H1 (cell line): ENCODE measurements around the gene EIPR1. TPM values are rescaled to one million over a fixed set of nuclear protein-coding genes. Genes with fewer than 3 reads are reported as not detected.

Experiments used
- CTCF ChIA-PET: fragments of 300-600 bp; sonication (Branson Sonifier 250); formaldehyde crosslinking; loops from one replicate; lab custom pipeline; 2021; ENCODE audit not compliant: partially characterized antibody; lab: Charles Lee
- POLR2A ChIA-PET: fragments of 300-600 bp; sonication (Branson Sonifier 250); formaldehyde crosslinking; loops from one replicate; lab custom pipeline; 2021; ENCODE audit warnings: inconsistent platforms; ENCODE audit not compliant: partially characterized antibody; lab: Charles Lee
- DNase-seq, 2 experiments: peaks; one replicate each; pipeline versions ENCODE4 v3.0.0 to v3.0.0-alpha.2; 2010 to 2022; ENCODE audit warnings: low spot score in 2 of 2, low read depth in 1 of 2, mixed read lengths in 1 of 2
- FAIRE-seq: peaks from 2 replicates; lab custom pipeline; 2011; peaks lifted over from hg19 to GRCh38; lab: Jason Lieb, UNC
- H2AFZ ChIP-seq: 2 replicates; pipeline ENCODE4 v1.8.1; 2012; ENCODE audit warnings: low read length, inconsistent platforms
- H2AK5ac ChIP-seq: 2 replicates; pipeline ENCODE4 v1.6.1; 2013; ENCODE audit warnings: low read depth, low read length
- H2BK120ac ChIP-seq: replicated peaks from 2 replicates; pipeline ENCODE3; 2013; ENCODE audit warnings: low read depth, low read length, inconsistent platforms
- H2BK12ac ChIP-seq: 2 replicates; pipeline ENCODE4 v1.6.1; 2013; ENCODE audit warnings: low read depth, low read length
- H2BK15ac ChIP-seq: 2 replicates; pipeline ENCODE4 v1.6.1; 2013; ENCODE audit warnings: low read length
- H2BK20ac ChIP-seq: 2 replicates; pipeline ENCODE4 v1.6.1; 2013; ENCODE audit warnings: low read length
- H2BK5ac ChIP-seq: 2 replicates; pipeline ENCODE4 v1.6.1; 2013; ENCODE audit warnings: low read depth, low read length
- H3K14ac ChIP-seq: 2 replicates; pipeline ENCODE4 v1.6.1; 2013; ENCODE audit warnings: inconsistent platforms; ENCODE audit not compliant: insufficient read length
- H3K18ac ChIP-seq: 2 replicates; pipeline ENCODE4 v1.6.1; 2013; ENCODE audit warnings: low read length; ENCODE audit errors: extremely low read depth
- H3K23ac ChIP-seq: 2 replicates; pipeline ENCODE4 v1.6.1; 2013; ENCODE audit warnings: inconsistent platforms; ENCODE audit not compliant: insufficient read length
- H3K23me2 ChIP-seq: 2 replicates; pipeline ENCODE4 v1.6.1; 2013; ENCODE audit warnings: low read depth, low read length
- H3K27ac ChIP-seq: 2 replicates; pipeline ENCODE4 v1.6.1; 2011; ENCODE audit warnings: low read depth, low read length, inconsistent platforms
- H3K27me3 ChIP-seq, 4 experiments: replicated peaks in 1 of 4; 1 replicate in 1 of 4; 2 replicates in 3 of 4; pipeline versions ENCODE4 v1.6.1 to v1.8.1; 2011 to 2013; ENCODE audit warnings: low read length in 3 of 4, mild to moderate bottlenecking in 3 of 4, inconsistent platforms in 2 of 4, mixed read lengths in 2 of 4, moderate library complexity in 1 of 4; ENCODE audit not compliant: control insufficient read depth in 3 of 4, insufficient read depth in 3 of 4; ENCODE audit errors: extremely low read depth in 1 of 4
- H3K36me3 ChIP-seq, 4 experiments: 2 replicates each; pipeline versions ENCODE4 v1.6.1 to v1.8.1; 2011 to 2013; ENCODE audit warnings: mild to moderate bottlenecking in 4 of 4, low read length in 3 of 4, moderate library complexity in 2 of 4, control low read depth in 1 of 4, inconsistent platforms in 1 of 4; ENCODE audit not compliant: insufficient read depth in 4 of 4, control insufficient read depth in 2 of 4
- H3K4ac ChIP-seq: replicated peaks from 2 replicates; pipeline ENCODE3; 2013; ENCODE audit warnings: low read length, low read depth, mixed read lengths, inconsistent platforms; ENCODE audit not compliant: insufficient read length
- H3K4me1 ChIP-seq, 4 experiments: replicated peaks in 1 of 4; 1 replicate in 1 of 4; 2 replicates in 3 of 4; pipeline versions ENCODE4 v1.6.1 to v1.8.1; 2011 to 2013; ENCODE audit warnings: low read length in 3 of 4, inconsistent platforms in 2 of 4, mixed read lengths in 1 of 4; ENCODE audit not compliant: insufficient read depth in 4 of 4, control insufficient read depth in 3 of 4
- H3K4me2 ChIP-seq, 2 experiments: 2 replicates each; pipeline versions ENCODE4 v1.6.1 to v1.8.1; 2011 to 2013; ENCODE audit warnings: low read depth in 2 of 2, low read length in 2 of 2, control low read depth in 1 of 2, inconsistent platforms in 1 of 2, mild to moderate bottlenecking in 1 of 2; ENCODE audit not compliant: insufficient read depth in 1 of 2
- H3K4me3 ChIP-seq, 4 experiments: fragments of 200-600, 300-600 bp in 1 of 4; sonication (generic), shearing (Covaris generic), sonication (Bioruptor Twin) in 1 of 4; 2 replicates each; pipeline versions ENCODE4 v1.5.1 to v1.8.1; 2011 to 2016; ENCODE audit warnings: low read length in 4 of 4, low read depth in 3 of 4, control low read depth in 2 of 4, inconsistent platforms in 2 of 4, mild to moderate bottlenecking in 2 of 4, mixed read lengths in 1 of 4, moderate library complexity in 1 of 4; ENCODE audit not compliant: insufficient read depth in 2 of 4; ENCODE audit errors: extremely low read depth in 1 of 4
- H3K56ac ChIP-seq: replicated peaks from 2 replicates; pipeline ENCODE3; 2013; ENCODE audit warnings: low read depth, mild to moderate bottlenecking, mixed read lengths, low read length, inconsistent platforms; ENCODE audit not compliant: insufficient read length
- H3K79me1 ChIP-seq: 2 replicates; pipeline ENCODE4 v1.6.1; 2013; ENCODE audit warnings: low read depth, low read length, control low read depth
- H3K79me2 ChIP-seq, 2 experiments: 2 replicates each; pipeline versions ENCODE4 v1.6.1 to v1.8.1; 2012 to 2013; ENCODE audit warnings: low read length in 2 of 2, mild to moderate bottlenecking in 2 of 2, inconsistent platforms in 1 of 2; ENCODE audit not compliant: insufficient read depth in 2 of 2, control insufficient read depth in 1 of 2
- H3K9ac ChIP-seq, 4 experiments: replicated peaks in 1 of 4; 1 replicate in 1 of 4; 2 replicates in 3 of 4; pipeline versions ENCODE4 v1.6.1 to v1.8.1; 2011 to 2013; ENCODE audit warnings: low read depth in 3 of 4, low read length in 3 of 4, control low read depth in 2 of 4, mild to moderate bottlenecking in 2 of 4, moderate library complexity in 2 of 4, inconsistent platforms in 1 of 4; ENCODE audit errors: extremely low read depth in 1 of 4
- H3K9me3 ChIP-seq, 2 experiments: 2 replicates each; pipeline versions ENCODE4 v1.6.1 to v1.8.1; 2012 to 2013; ENCODE audit warnings: mild to moderate bottlenecking in 2 of 2, moderate library complexity in 2 of 2, control low read depth in 1 of 2, inconsistent platforms in 1 of 2, low read depth in 1 of 2, low read length in 1 of 2, mixed read lengths in 1 of 2; ENCODE audit not compliant: insufficient read depth in 2 of 2
- H4K20me1 ChIP-seq, 2 experiments: replicated peaks in 1 of 2; 2 replicates each; pipeline versions ENCODE3 to v1.8.1; 2011 to 2013; ENCODE audit warnings: inconsistent platforms in 2 of 2, low read length in 2 of 2, mild to moderate bottlenecking in 1 of 2; ENCODE audit not compliant: insufficient read depth in 2 of 2, control insufficient read depth in 1 of 2
- H4K5ac ChIP-seq: 2 replicates; pipeline ENCODE4 v1.6.1; 2013; ENCODE audit warnings: low read length, low read depth, mixed read lengths, inconsistent platforms; ENCODE audit not compliant: insufficient read length
- H4K8ac ChIP-seq: 2 replicates; pipeline ENCODE4 v1.8.0; 2013; ENCODE audit warnings: mild to moderate bottlenecking, moderate library complexity, low read length, inconsistent platforms; ENCODE audit not compliant: insufficient read depth; ENCODE audit errors: extremely low read depth
- H4K91ac ChIP-seq: replicated peaks from 2 replicates; pipeline ENCODE3; 2013; ENCODE audit warnings: low read length, mixed read lengths, inconsistent platforms; ENCODE audit not compliant: insufficient read length
- ASH2L ChIP-seq: fragments of 200-600, 300-600 bp; sonication (generic); IDR thresholded peaks from one replicate; pipeline ENCODE4 v1.7.1; 2017; ENCODE audit warnings: low read length
- CEBPB ChIP-seq: IDR thresholded peaks from 2 replicates; pipeline ENCODE4 v1.6.1; 2012; ENCODE audit warnings: low read depth, low read length
- CHD1 ChIP-seq: IDR thresholded peaks from 2 replicates; pipeline ENCODE4 v1.6.1; 2012; ENCODE audit warnings: low read depth, low read length, improper control_type of control experiment
- CHD2 ChIP-seq: IDR thresholded peaks from 2 replicates; pipeline ENCODE4 v1.6.1; 2012; ENCODE audit warnings: low read length, improper control_type of control experiment
- CTBP2 ChIP-seq: IDR thresholded peaks from 2 replicates; pipeline ENCODE4 v1.7.0; 2011; ENCODE audit warnings: borderline replicate concordance, mild to moderate bottlenecking, moderate library complexity, mixed read lengths, low read length; ENCODE audit not compliant: insufficient read depth, insufficient read length
- EGR1 ChIP-seq: IDR thresholded peaks from 2 replicates; pipeline ENCODE4 v1.6.1; 2011; ENCODE audit warnings: low read depth, low read length, borderline replicate concordance
- GTF2F1 ChIP-seq: IDR thresholded peaks from 2 replicates; pipeline ENCODE4 v1.6.1; 2012; ENCODE audit warnings: low read depth, low read length, improper control_type of control experiment, borderline replicate concordance
- JUND ChIP-seq: IDR thresholded peaks from 2 replicates; pipeline ENCODE4 v1.6.1; 2011; ENCODE audit warnings: mild to moderate bottlenecking, improper control_type of control experiment, low read length
- RXRA ChIP-seq: IDR thresholded peaks from 2 replicates; pipeline ENCODE4 v1.6.1; 2011; ENCODE audit warnings: low read depth, mild to moderate bottlenecking, low read length, moderate library complexity; ENCODE audit not compliant: insufficient read depth
- SP4 ChIP-seq: IDR thresholded peaks from 2 replicates; pipeline ENCODE4 v1.6.1; 2012; ENCODE audit warnings: low read length, inconsistent platforms
- TAF1 ChIP-seq: IDR thresholded peaks from 2 replicates; pipeline ENCODE4 v1.6.1; 2011; ENCODE audit warnings: mild to moderate bottlenecking, low read depth, low read length
- WGBS, 2 experiments: shearing (Covaris generic) in 1 of 2; methylation state at CpG; one replicate each; pipeline versions ENCODE4 v1.1.6 to v1.1.7; 2013 to 2015; ENCODE audit warnings: low lambda C conversion rate in 2 of 2, mixed read lengths in 2 of 2, inconsistent platforms in 1 of 2, low coverage in 1 of 2, missing lambda C conversion rate in 1 of 2; ENCODE audit not compliant: insufficient replicate concordance in 2 of 2, insufficient coverage in 1 of 2, insufficient read length in 1 of 2; ENCODE audit errors: extremely low coverage in 1 of 2, missing lambda C conversion rate in 1 of 2; 5-methylcytosine and 5-hydroxymethylcytosine counted together
- polyA plus RNA-seq, 7 experiments: library from polyadenylated mRNA; depleted of rRNA in 3 of 7; stranded (reverse) in 5 of 7; unstranded in 2 of 7; fragments of >200 nt in 5 of 7; fragments of 200-250 nt in 2 of 7; gene quantifications; 1 replicate in 5 of 7; 2 replicates in 1 of 7; 4 replicates in 1 of 7; pipeline versions ENCODE4 v1.2.1 to v1.2.3, GENCODE V29; 2011 to 2013; ENCODE audit warnings: missing spikeins in 2 of 7, mixed read lengths in 2 of 7
- total RNA-seq: library from RNA; stranded (reverse); fragmentation: NEBNext Ultra II Directional; extraction: Animal tissue kit (Norgen Biotek cat#: 25700); gene quantifications from 2 replicates; pipeline ENCODE4 v1.2.1, GENCODE V29; 2021
- TF ChIP-seq, protein P1 (sequence below): IDR thresholded peaks from 2 replicates; pipeline ENCODE4 v1.6.1; 2011; ENCODE audit warnings: low read length, improper control_type of control experiment

The EIPR1 gene
- total and polyA plus RNA-seq, 2 of the 8 experiments (the other 6 are each of a cell fraction or from before 2014, with no cell fraction given), result 26.3 to 56.4 TPM

DNA sequence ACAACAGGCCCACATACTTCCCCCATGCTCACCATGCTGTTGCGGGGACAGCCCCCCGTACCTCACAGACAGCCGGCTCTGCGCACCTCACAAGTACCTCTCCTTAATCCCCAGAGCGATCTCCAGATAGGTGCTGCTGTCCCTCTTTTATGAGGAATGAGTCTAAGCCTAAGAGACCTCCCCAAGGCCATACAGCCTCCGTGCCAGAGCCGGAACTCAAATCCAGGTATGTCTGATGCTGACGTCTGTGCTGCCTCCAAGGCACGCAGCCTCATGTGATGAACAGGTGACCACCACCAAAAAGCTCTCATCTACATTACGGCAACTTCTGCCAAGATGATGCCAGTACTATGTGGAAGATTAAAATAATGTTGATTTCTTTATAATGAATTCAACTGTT, 85.2 kb downstream of the EIPR1 start:
- H3K27ac ChIP-seq, result no peak overlapping the region
- H3K14ac ChIP-seq, result no peak overlapping the region
- H2BK120ac ChIP-seq, result no peak overlapping the region
- ChIA-PET CTCF (interaction anchor here (0.7 to 1.3 kb wide), 4 partner anchors 11 to 492 kb away, joined by 3 to 6 read pairs (median 4); no protein-coding TSS in a partner anchor), POLR2A (no interaction called here)
- H3K79me1 ChIP-seq, result peaks cover 15% of the 10 kb centered on the region
- 96% methylated on average over 10 of the region's 10 CpGs; no CpG with 5 or more reads in 1 of the 2 experiments for WGBS, 2 experiments
- H3K27me3 ChIP-seq, result no peaks in the 10 kb centered on the region
- H3K23ac ChIP-seq, result no peak overlapping the region
- H4K20me1 ChIP-seq, result peaks cover 4 to 6% of the 10 kb centered on the region in 2 experiments
- H3K9ac ChIP-seq, result no peak overlapping the region
- H3K18ac ChIP-seq, result no peak overlapping the region
- H3K36me3 ChIP-seq, result no peaks in the 10 kb centered on the region; a peak in 1 of 8 replicates
- H2AFZ ChIP-seq, result no peak overlapping the region
- H3K56ac ChIP-seq, result no peak overlapping the region
- H4K5ac ChIP-seq, result no peak overlapping the region
- H3K4ac ChIP-seq, result no peak overlapping the region
- H3K9me3 ChIP-seq, result 0 out of 4 replicates have a peak, but pooled peaks cover 0 to 2% of the 10 kb centered on the region in 2 experiments
- H2AK5ac ChIP-seq, result no peak overlapping the region
- peaks cover 0 to 6% (median 1%) of the 10 kb centered on the region in 4 experiments; a peak in 2 of 7 replicates for H3K4me1 ChIP-seq
- no peak overlapping the region for H2BK5ac ChIP-seq
- no peak overlapping the region for H4K91ac ChIP-seq
- H3K79me2 ChIP-seq, result peaks cover 0 to 1% of the 10 kb centered on the region in 2 experiments; a peak in 2 of 4 replicates
- peaks cover 22% of the 10 kb centered on the region; the same call in 1 of the 2 replicates for H3K23me2 ChIP-seq
- H3K4me2 ChIP-seq, result no peak overlapping the region
- no peak overlapping the region for H2BK20ac ChIP-seq
- H2BK15ac ChIP-seq, result no peak overlapping the region
- FAIRE-seq (no peak), DNase-seq (no peak)
- H4K8ac ChIP-seq, result peak overlapping the region; percentile 72; the same call in 1 of the 2 replicates
- H2BK12ac ChIP-seq, result no peak overlapping the region
- H3K4me3 ChIP-seq, result no peak overlapping the region
- no peak for TF ChIP-seq CHD1
- TF ChIP-seq ASH2L, result no peak
- TF ChIP-seq GTF2F1, result no peak
- no peak for TF ChIP-seq TAF1
- no peak for TF ChIP-seq CHD2
- no peak for TF ChIP-seq RXRA
- TF ChIP-seq SP4, result no peak
- no peak for TF ChIP-seq CEBPB
- no peak for TF ChIP-seq JUND
- TF ChIP-seq CTBP2, result no peak
- TF ChIP-seq EGR1, result no peak
- TF ChIP-seq, protein P1, sequence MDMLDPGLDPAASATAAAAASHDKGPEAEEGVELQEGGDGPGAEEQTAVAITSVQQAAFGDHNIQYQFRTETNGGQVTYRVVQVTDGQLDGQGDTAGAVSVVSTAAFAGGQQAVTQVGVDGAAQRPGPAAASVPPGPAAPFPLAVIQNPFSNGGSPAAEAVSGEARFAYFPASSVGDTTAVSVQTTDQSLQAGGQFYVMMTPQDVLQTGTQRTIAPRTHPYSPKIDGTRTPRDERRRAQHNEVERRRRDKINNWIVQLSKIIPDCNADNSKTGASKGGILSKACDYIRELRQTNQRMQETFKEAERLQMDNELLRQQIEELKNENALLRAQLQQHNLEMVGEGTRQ, result no peak
